ENCODE measurements around the gene ARFGAP1.
"Not testable (repeated sequence)": the region's sequence is repeated elsewhere in the genome, so short reads cannot be mapped to it uniquely, and the experiment has no call there.

DNA sequence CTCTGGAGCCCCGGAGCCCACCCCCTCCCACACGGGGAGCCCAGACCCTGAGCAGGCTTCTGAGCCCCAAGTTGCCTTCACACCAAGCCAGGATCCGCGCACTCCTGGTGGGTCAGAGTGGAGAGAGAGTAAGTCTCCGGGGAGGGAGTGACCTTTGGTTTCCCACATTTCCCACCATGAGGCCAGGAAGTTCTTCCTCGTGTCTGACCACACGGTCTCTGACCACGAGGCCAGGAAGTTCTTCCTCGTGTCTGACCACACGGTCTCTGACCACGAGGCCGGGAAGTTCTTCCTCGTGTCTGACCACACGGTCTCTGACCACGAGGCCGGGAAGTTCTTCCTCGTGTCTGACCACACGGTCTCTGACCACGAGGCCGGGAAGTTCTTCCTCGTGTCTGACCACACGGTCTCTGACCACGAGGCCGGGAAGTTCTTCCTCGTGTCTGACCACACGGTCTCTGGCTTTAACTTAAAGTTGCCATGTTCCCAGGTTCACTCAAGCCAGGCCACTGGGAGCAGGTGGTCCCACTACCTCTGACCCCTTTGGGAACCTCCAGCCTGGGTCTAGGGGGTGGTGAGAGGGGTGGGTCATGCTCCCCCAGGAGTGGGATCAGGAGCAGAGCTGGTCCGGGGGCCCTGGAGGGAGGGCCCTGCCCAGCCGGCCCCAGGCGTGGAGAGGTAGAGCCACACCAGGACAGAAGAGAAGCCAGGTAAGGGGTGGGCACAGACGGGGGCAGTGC lies 33.5 kb downstream of the ARFGAP1 start:
- not testable (repeated sequence) for TF ChIP-seq YY1 (IDR thresholded peaks at IDR 0.05; ENCODE audit: insufficient read depth, insufficient read length); ZNF274 (IDR thresholded peaks at IDR 0.05; ENCODE audit: low read depth, low read length)

Data from NT2/D1 (cell line).